ENCODE measurements around the gene LIMS1. TPM values are rescaled to one million over a fixed set of nuclear protein-coding genes. Genes with fewer than 3 reads are reported as not detected.
"Not testable (repeated sequence)": the region's sequence is repeated elsewhere in the genome, so short reads cannot be mapped to it uniquely, and the experiment has no call there.

Gene LIMS1, protein sequence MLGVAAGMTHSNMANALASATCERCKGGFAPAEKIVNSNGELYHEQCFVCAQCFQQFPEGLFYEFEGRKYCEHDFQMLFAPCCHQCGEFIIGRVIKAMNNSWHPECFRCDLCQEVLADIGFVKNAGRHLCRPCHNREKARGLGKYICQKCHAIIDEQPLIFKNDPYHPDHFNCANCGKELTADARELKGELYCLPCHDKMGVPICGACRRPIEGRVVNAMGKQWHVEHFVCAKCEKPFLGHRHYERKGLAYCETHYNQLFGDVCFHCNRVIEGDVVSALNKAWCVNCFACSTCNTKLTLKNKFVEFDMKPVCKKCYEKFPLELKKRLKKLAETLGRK
- polyA plus RNA-seq (ENCODE audit: insufficient read length in 3 of 3): 10 to 100 TPM; 49.3 to 55.5 (median 50.6) TPM
- long read RNA-seq, donor 1, full-length matches to known transcripts: 9 of 9 reads
- long read RNA-seq, donor 1, partial matches to known transcripts: 0 of 9 reads
- long read RNA-seq, donor 1, other reads (novel, unspliced or antisense): 0 of 9 reads
- long read RNA-seq, donor 2, full-length matches to known transcripts: 5 of 5 reads
- long read RNA-seq, donor 2, partial matches to known transcripts: 0 of 5 reads
- long read RNA-seq, donor 2, other reads (novel, unspliced or antisense): 0 of 5 reads
- long read RNA-seq, donor 3, full-length matches to known transcripts: 21 of 30 reads
- long read RNA-seq, donor 3, partial matches to known transcripts: 9 of 30 reads
- long read RNA-seq, donor 3, other reads (novel, unspliced or antisense): 0 of 30 reads
- long read RNA-seq, donor 4, full-length matches to known transcripts: 8 of 8 reads
- long read RNA-seq, donor 4, partial matches to known transcripts: 0 of 8 reads
- long read RNA-seq, donor 4, other reads (novel, unspliced or antisense): 0 of 8 reads
- long read RNA-seq, donor 5: 0 reads
- long read RNA-seq, donor 6, full-length matches to known transcripts: 12 of 23 reads
- long read RNA-seq, donor 6, partial matches to known transcripts: 11 of 23 reads
- long read RNA-seq, donor 6, other reads (novel, unspliced or antisense): 0 of 23 reads
- long read RNA-seq, donor 7, full-length matches to known transcripts: 20 of 20 reads
- long read RNA-seq, donor 7, partial matches to known transcripts: 0 of 20 reads
- long read RNA-seq, donor 7, other reads (novel, unspliced or antisense): 0 of 20 reads
- long read RNA-seq, donor 8, full-length matches to known transcripts: 13 of 69 reads
- long read RNA-seq, donor 8, partial matches to known transcripts: 56 of 69 reads
- long read RNA-seq, donor 8, other reads (novel, unspliced or antisense): 0 of 69 reads
- long read RNA-seq, donor 9, full-length matches to known transcripts: 10 of 18 reads
- long read RNA-seq, donor 9, partial matches to known transcripts: 8 of 18 reads
- long read RNA-seq, donor 9, other reads (novel, unspliced or antisense): 0 of 18 reads
- long read RNA-seq, donor 10, full-length matches to known transcripts: 11 of 22 reads
- long read RNA-seq, donor 10, partial matches to known transcripts: 11 of 22 reads
- long read RNA-seq, donor 10, other reads (novel, unspliced or antisense): 0 of 22 reads
- long read RNA-seq, donor 11, full-length matches to known transcripts: 4 of 14 reads
- long read RNA-seq, donor 11, partial matches to known transcripts: 10 of 14 reads
- long read RNA-seq, donor 11, other reads (novel, unspliced or antisense): 0 of 14 reads
- long read RNA-seq, donor 12, full-length matches to known transcripts: 6 of 6 reads
- long read RNA-seq, donor 12, partial matches to known transcripts: 0 of 6 reads
- long read RNA-seq, donor 12, other reads (novel, unspliced or antisense): 0 of 6 reads
- long read RNA-seq, donor 13, full-length matches to known transcripts: 25 of 57 reads
- long read RNA-seq, donor 13, partial matches to known transcripts: 32 of 57 reads
- long read RNA-seq, donor 13, other reads (novel, unspliced or antisense): 0 of 57 reads
- long read RNA-seq, donor 14, full-length matches to known transcripts: 5 of 10 reads
- long read RNA-seq, donor 14, partial matches to known transcripts: 5 of 10 reads
- long read RNA-seq, donor 14, other reads (novel, unspliced or antisense): 0 of 10 reads
- long read RNA-seq, donor 15, full-length matches to known transcripts: 5 of 14 reads
- long read RNA-seq, donor 15, partial matches to known transcripts: 9 of 14 reads
- long read RNA-seq, donor 15, other reads (novel, unspliced or antisense): 0 of 14 reads
- long read RNA-seq, donor 16, full-length matches to known transcripts: 39 of 63 reads
- long read RNA-seq, donor 16, partial matches to known transcripts: 24 of 63 reads
- long read RNA-seq, donor 16, other reads (novel, unspliced or antisense): 0 of 63 reads

DNA sequence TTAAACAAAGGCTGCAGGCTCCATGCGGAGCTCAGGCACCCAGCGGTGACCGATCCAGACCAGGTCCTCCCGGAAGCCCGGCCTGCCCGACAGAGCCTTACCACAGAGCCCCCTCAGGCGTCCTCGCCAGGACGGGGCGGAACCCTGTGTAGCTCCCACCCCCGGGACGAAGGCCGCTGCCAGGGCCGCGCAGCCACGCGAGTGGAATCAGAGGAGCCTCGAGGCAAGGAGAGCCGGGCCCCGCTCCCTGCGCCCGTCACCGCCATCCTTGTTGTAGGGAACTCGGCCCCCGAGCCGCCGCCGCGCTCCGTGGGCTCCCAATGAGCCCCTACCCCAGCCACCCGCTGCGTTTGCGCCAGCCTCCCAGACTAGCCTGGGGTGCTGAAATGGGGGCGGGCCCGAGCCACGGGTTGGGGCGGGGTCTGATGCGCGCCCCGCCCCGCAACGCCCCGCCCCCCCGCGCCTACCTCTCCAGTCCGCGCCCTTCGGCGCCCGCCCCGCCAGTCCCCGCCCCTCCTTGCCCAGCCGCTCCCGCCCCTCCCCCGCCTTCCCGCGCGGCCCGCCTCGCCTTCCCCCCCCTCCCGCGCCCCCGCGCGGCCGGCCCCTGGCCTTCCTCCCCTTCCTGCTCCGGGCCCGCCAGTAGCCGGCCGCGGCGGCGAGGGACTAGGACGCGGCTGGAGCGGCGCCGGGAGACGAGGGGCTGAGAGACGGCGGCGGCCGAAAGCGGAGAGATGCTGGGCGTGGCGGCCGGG, at the start of gene LIMS1:
Gene LIMS1 (plus strand): TSS at position 639 of the 752 bp plus-strand sequence. CDS start 93 bp downstream, at position 732.
- DNase-seq (ENCODE audit: extremely low read depth in 1 of 11, low read depth in 9 of 11, low spot score in 4 of 11): peak; percentile 67 to 89 (median 84)

DNA sequence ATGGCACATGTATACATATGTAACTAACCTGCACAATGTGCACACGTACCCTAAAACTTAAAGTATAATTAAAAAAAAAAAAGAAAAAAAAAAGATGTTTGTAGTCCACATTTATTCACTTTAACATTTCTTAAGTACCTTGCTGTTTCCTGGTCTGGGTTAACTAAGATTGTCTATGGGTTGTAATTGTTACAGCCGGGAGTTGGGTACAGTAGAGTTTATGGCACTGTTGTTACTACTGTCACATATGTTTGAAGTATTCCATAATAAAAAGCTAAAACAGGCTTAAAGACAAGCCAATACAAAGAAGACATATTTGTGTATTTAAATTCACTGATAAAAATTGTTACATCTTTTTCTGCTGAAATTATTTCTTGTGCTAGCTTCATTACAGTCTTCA, 49.0 kb upstream of the LIMS1 start:
- no peak for DNase-seq (ENCODE audit: extremely low read depth in 1 of 11, low read depth in 9 of 11, low spot score in 4 of 11)

DNA sequence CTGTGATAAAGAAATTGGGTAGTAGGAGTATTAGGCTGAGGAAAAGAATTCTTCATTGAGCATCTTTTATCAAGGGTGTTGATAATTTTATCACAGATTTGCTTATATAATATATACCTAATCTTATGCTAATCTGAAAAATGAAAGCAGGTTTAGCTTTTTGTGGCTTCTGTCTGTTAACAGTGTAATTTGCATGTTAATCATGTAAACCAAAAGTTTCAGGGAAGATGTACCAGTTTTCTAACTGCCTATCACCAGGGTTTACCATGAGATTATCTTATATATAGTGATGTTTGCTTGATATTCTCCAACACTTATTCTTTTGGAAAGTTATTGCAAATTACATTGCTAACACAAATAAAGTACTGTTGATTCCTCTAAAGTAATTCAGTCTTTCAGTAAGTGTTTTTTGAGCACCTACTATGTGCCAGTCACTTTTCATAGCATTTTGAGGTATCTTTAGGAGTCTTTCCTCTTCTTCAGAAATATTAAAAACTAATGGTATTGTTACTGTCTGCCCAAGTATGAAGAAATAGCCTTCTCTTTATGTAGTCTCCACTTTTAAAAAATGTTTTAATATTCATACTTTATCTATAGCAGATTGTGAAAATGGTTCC, 43.7 kb upstream of the LIMS1 start:
- DNase-seq (ENCODE audit: extremely low read depth in 1 of 11, low read depth in 9 of 11, low spot score in 4 of 11): no peak

DNA sequence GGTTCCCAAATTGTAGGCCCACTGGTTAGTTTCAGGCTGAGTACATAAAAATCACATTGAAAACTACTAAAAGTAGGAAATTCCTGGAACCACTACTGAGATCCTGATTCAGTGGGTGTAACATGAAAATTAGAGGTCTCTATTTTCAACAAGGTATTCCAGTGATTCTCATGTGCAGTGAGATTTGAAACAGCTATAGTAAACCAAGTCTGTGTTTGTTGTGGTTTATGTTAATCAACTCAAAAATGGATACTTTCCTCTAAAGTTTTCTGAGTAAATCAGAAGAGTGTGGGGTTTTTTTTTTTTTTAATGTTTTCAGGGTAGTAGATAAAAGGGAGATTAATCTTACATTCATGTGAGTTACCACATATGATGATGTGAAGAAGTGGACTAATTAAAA, 42.4 kb upstream of the LIMS1 start:
- DNase-seq (ENCODE audit: extremely low read depth in 1 of 11, low read depth in 9 of 11, low spot score in 4 of 11): no peak

DNA sequence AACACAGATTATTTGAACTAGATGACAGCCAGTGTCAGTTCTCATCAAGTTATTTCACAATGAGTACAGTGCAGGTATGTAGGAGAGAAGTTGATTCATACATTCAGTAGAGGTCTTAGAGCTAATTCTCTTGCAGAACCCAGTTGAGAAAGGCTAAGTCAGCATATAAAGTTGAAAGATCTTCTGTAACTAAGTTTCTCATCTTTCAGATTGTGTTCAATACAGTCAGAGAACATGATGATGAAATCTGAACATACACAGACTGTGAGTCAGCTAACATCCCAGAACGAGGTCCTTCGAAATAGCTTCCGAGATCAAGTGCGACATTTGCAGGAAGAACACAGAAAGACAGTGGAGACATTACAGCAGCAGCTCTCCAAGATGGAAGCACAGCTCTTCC, 41.9 kb upstream of the LIMS1 start:
- no peak for DNase-seq (ENCODE audit: extremely low read depth in 1 of 11, low read depth in 9 of 11, low spot score in 4 of 11)

DNA sequence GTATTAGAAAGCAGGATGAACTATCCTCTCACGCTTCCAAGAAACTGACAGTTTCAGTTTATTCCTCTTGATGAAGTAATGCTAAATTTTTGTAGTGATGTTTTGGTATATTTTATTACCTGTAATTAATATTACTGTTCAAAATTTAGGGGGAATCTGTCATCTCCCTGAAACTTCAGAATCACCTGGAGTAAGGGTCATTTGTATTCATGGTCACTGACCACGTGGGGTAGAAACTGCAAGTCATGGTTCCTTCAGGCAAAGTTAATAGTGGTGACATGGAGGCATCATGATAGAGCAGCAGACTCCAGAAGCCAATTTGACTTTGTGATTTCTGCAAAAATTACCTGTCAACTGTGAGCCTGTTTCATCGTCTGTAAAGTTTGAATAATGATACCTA, 38.1 kb upstream of the LIMS1 start:
- not testable (repeated sequence) for DNase-seq (ENCODE audit: extremely low read depth in 1 of 11, low read depth in 9 of 11, low spot score in 4 of 11)

DNA sequence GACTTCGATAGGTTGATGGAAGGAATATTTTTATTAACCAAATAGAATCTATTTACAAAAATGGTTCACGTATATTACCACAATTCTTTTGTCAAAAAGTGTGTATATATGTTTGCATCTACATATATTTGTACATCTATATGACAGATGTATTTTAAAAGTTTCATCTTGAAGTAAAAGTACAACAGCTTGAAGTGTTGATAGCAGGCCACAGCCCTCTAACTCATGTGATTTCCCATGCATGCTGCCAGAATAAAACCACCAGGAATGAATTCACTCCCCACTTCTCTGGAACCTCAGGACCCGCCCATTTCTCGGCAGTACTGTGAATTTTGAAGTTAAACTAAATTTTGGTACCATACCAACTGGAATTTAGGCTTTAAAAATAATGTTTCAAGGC, 26.6 kb upstream of the LIMS1 start:
- not testable (repeated sequence) for DNase-seq (ENCODE audit: extremely low read depth in 1 of 11, low read depth in 9 of 11, low spot score in 4 of 11)

DNA sequence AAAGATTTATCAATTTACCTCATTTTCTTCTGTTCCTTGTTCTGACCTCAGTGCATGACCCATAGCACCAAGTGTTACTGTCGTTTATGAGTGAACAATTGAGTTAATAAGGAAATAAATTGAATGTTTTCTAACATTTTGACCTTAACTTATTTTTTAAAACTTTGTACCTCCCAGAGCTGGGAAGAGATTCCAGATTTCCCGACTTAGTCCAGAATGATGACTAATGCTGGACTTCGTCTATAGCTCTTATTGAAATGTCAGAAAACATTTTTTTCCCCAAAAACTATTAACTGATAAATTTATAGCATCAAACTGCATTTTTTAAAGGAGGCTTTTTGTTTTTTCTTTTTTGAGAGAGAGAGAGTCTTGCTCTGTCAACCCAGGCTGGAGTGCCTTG, 21.8 kb upstream of the LIMS1 start:
- DNase-seq (ENCODE audit: extremely low read depth in 1 of 11, low read depth in 9 of 11, low spot score in 4 of 11): not testable (repeated sequence)

DNA sequence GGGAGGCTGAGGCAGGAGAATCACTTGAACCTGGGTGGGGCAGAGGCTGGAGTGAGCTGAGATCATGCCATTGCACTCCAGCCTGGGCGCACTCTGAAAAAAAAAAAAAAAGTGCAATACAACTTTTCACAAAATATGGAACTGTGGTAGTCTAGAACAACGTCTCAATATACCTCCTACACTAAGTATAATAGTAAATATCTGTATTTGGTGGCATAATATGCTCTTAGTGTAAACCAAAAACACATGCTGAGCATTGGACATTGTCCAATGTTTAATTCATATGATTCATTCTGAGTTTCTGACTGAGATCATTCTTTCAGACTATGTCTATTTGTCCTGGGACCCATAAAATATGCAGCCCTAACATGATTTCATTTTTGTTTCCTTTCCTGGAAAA, 19.8 kb upstream of the LIMS1 start:
- DNase-seq (ENCODE audit: extremely low read depth in 1 of 11, low read depth in 9 of 11, low spot score in 4 of 11): not testable (repeated sequence)

DNA sequence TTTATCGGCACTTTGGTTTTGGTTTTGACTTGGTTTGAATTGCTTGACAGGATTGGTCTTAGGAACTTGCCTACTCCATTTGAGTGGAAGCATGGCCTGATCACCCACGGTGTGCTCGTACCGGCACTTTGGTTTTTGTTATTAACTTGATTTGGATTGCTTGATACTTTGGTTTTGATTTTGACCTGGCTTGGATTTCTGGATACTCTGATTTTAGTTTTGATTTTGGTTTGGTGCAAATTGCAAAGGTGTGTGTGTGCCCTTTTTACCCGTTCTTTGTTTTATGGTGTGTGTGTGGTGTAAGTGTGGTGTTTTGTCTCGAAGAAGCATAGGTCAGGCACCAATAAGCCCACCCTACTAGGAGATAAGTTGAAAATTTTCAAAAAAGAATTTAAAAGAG, 9.6 kb upstream of the LIMS1 start:
- DNase-seq (ENCODE audit: extremely low read depth in 1 of 11, low read depth in 9 of 11, low spot score in 4 of 11): not testable (repeated sequence)

DNA sequence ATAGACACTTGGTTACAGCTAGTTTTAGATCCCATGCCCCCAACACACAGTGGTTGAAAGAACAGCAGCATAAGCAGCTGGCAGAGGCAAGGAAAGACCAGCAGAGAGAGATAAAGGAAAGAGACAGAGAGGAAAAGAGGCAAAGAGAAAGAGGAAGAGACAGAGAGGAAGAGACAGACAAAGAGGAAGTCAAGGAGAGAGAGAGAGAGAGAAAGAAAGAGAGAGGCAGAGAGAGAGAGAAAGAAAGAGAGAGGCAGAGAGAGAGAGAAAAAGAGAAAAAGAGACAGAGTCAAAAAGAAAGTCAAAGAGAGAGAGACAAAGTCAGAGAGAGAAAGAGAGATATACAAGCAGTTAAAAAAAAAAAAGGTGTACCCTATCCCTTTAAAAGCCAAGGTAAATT, 9.0 kb upstream of the LIMS1 start:
- DNase-seq (ENCODE audit: extremely low read depth in 1 of 11, low read depth in 9 of 11, low spot score in 4 of 11): not testable (repeated sequence)

DNA sequence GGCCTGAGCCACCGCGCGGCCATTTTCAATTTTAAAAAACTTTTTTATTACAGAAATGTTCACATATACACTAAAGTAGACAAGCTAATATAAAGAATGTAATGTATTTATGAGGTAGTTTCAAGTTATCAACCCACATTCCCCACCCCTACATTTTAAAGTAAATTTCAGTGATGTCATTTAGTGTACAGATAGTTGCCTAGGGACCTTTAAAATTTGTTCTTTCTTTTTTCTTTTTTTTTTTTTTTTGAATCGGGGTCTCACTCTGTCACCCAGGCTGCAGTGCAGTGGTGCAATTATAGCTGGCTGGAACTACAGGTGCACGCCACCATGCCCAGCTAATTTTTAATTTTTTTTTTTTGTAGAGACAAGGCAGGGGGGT, 2.6 kb upstream of the LIMS1 start:
- no peak for DNase-seq (ENCODE audit: extremely low read depth in 1 of 11, low read depth in 9 of 11, low spot score in 4 of 11)

DNA sequence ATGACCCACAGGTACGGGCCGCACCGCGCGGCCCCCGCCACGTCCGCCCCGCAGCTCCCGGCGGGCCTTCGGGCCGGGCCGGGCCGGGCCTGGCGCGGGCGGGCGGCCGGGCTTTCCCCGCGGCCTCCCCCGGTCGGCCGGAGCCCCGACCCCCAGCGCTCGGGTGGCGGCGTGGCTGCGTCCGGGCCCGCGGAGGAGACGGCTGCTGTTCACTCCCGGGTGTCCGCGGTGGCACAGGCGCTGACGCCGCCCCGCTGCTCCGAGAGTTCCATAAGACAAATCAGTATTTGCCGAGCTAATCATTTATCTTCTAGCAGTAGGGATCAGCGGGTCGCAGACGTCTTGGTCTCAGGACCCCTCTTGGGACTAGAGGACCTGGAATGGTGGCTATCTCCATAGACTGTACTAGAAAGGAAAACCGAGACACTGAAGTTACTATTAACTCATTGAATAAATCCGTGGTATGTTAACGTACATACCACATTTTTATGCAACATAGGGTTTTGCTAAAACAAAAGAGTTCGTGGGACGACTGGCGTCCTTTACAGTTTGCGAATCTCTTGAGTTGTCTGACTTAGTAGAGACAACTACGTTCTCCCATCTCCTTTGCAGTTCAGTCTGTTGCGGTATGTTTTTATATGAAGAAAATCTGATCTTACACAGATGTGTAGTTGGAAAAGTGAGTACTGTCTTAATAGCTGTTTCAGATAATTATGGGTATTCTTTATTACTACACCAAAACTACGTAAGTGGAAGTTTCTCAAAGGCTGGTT, 500 bp downstream of the LIMS1 start:
- DNase-seq (ENCODE audit: extremely low read depth in 1 of 11, low read depth in 9 of 11, low spot score in 4 of 11): peak in 8 of 11 donors; percentile 17 to 55 (median 42)

DNA sequence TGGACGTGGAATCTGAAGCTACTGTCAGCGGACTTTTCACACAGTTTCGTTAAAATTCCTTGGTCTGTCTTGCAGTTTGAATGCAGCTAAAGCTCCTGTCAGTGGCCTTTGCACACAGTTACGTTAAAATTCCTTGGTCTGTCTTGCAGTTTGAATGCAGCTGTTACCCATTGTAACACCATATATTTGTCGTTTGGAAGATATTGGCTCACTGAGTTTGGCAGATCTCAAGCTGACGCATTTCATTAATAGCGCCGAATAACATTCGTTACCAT, 1.0 kb downstream of the LIMS1 start:
- DNase-seq (ENCODE audit: extremely low read depth in 1 of 11, low read depth in 9 of 11, low spot score in 4 of 11): peak in 5 of 11 donors; percentile 11 to 32 (median 18)

DNA sequence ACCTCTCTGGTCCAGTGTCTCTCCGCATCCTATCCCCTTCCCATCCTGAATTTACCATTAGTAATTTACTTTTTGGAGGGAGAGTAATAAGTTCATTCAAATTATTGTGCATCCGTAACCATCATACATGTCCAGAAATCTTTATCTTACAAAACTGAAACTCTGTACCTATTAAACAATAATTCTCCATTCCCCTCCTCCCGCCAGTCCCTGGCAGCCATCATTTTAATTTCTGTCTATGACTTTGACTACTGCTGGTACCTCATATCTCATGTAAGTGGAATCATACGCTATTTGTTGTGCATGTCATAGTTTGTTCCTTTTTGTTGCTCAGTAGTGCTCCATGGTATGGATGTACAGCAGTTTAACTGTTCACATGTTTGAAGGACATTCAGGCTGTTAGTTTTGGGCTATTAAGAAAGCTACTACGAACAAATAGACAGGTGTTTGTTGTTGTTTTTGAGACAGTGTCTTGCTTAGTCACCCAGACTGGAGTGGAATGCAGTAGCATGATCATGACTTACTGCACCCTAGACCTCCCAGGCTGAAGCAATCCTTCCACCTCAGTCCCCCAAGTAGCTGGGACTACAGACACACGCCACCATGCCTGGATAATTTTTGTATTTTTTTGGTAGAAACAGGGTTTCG, 2.0 kb downstream of the LIMS1 start:
- no peak for DNase-seq (ENCODE audit: extremely low read depth in 1 of 11, low read depth in 9 of 11, low spot score in 4 of 11)
